ENCODE data around the gene COPA. TPM values are rescaled to one million over a fixed set of nuclear protein-coding genes. Genes with fewer than 3 reads are reported as not detected.

Gene COPA
- total RNA-seq, 6 donors from 2014 or later = 99.4 to 165 (median 141) TPM

GRCh38 chr1:160375788-160376524 lies 32.9 kb upstream of the COPA start:
- DNase-seq (no peak), ATAC-seq (ENCODE audit: low FRiP score in 2 of 2) (peak; percentile 47 to 59)
- Histone ChIP-seq H3K4me3 (no peak overlapping the region), H3K4me1 (peaks cover 9 to 15% (median 10%) of the 10 kb centered on the region in 4 donors), H3K27me3 (no peaks in the 10 kb centered on the region), H3K9me3 (no peaks in the 10 kb centered on the region), H3K27ac (peak overlapping the region in 1 of 4 donors; percentile 19), H3K36me3 (no peaks in the 10 kb centered on the region)
- WGBS, 2 donors = 9 to 19% methylated on average over 8 to 9 of the region's 9 CpGs
- TF ChIP-seq CTCF (IDR thresholded peaks at IDR 0.05) (no peak), EP300 (IDR thresholded peaks at IDR 0.05) (no peak), POLR2A (IDR thresholded peaks at IDR 0.05) (no peak), POLR2AphosphoS5 (IDR thresholded peaks at IDR 0.05) (no peak)

DNA sequence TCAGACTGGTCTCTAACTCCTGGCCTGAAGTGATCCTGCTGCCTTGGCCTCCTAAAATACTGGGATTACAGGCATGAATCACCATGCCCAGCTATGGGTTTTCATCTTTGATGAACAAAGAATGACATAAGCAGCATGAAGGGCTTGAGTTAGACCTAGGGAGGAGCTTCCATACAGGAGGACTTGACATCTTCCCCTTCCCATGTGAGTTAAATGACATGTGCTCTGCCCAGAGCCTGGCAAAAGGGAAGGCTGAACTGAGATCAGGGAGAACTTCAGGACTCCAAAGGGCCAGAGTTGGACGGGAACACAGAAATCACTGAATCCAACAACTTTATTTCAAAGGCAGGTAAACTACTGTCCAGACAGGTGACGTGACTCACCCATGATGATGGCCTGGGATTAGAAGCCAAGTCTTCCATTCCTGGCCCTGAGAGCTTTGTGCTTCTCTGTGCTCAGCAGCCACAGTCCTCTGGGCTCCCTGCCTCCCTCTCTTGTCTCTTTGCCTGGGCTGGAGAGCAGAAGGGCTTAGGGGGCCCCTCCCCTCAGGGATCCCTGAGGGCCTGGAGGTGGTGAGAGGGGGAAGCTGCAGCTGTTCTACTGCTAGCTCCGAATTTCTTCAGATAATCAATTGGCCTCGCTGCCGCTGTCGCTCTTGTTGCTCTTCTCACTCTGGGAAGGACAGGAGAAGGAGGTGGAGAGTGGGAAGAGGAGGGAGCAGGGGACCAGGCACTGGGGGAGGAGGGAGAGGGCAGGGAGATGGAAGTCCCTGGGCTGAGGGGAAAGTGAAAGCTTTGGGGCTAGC lies 31.5 kb upstream of the COPA start:
- Histone ChIP-seq H3K36me3 (no peaks in the 10 kb centered on the region), H3K4me3 (no peak overlapping the region), H3K4me1 (peaks cover 9 to 15% (median 10%) of the 10 kb centered on the region in 4 donors), H3K9me3 (no peaks in the 10 kb centered on the region), H3K27me3 (no peaks in the 10 kb centered on the region), H3K27ac (no peak overlapping the region)
- DNase-seq (no peak), ATAC-seq (ENCODE audit: low FRiP score in 2 of 2) (no peak)
- 57 to 61% methylated on average over 6 of the region's 6 CpGs for WGBS, 2 donors
- TF ChIP-seq POLR2AphosphoS5 (IDR thresholded peaks at IDR 0.05) = no peak
- TF ChIP-seq EP300 (IDR thresholded peaks at IDR 0.05) = no peak
- TF ChIP-seq POLR2A (IDR thresholded peaks at IDR 0.05) = no peak
- no peak for TF ChIP-seq CTCF (IDR thresholded peaks at IDR 0.05)

DNA sequence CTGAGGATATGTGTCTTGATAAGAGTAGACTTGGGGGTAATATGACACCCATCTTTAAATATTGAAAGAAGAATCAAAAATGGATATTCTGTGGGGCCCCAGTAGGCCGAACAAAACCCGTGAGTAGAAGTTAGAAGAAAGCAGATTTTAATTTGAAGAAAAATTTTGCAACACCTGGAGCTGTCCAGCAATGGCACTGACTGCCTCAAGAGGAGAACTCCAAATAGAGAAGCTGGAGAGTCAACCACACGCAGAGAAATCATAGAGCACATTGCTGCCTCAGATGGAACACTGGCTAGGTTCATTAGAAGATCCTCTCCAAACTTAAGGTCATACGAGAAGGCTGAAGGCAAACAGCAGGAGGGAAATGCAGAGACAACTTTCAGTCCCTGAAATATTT lies 30.6 kb upstream of the COPA start:
- no peaks in the 10 kb centered on the region for H3K27me3 ChIP-seq
- 74 to 84% methylated on average over 4 of the region's 4 CpGs for WGBS, 2 donors
- no peak overlapping the region for H3K4me3 ChIP-seq
- peaks cover 9 to 15% (median 10%) of the 10 kb centered on the region in 4 donors for H3K4me1 ChIP-seq
- no peaks in the 10 kb centered on the region for H3K36me3 ChIP-seq
- H3K9me3 ChIP-seq = no peaks in the 10 kb centered on the region
- no peak overlapping the region for H3K27ac ChIP-seq
- TF ChIP-seq EP300 (IDR thresholded peaks at IDR 0.05) = no peak
- TF ChIP-seq POLR2A (IDR thresholded peaks at IDR 0.05) = no peak
- TF ChIP-seq POLR2AphosphoS5 (IDR thresholded peaks at IDR 0.05) = no peak
- no peak for TF ChIP-seq CTCF (IDR thresholded peaks at IDR 0.05)
- DNase-seq = no peak
- no peak for ATAC-seq (ENCODE audit: low FRiP score in 2 of 2)

GRCh38 chr1:160371756-160372155 lies 28.7 kb upstream of the COPA start:
- DNase-seq (no peak), ATAC-seq (ENCODE audit: low FRiP score in 2 of 2) (no peak)
- no peaks in the 10 kb centered on the region for H3K9me3 ChIP-seq
- H3K27me3 ChIP-seq = no peaks in the 10 kb centered on the region
- TF ChIP-seq EP300 (IDR thresholded peaks at IDR 0.05) (no peak), POLR2A (IDR thresholded peaks at IDR 0.05) (no peak), POLR2AphosphoS5 (IDR thresholded peaks at IDR 0.05) (no peak), CTCF (IDR thresholded peaks at IDR 0.05) (no peak)
- no peak overlapping the region for H3K4me3 ChIP-seq
- no peaks in the 10 kb centered on the region for H3K36me3 ChIP-seq
- WGBS, 2 donors = 70% methylated on average over 4 of the region's 4 CpGs
- no peak overlapping the region for H3K27ac ChIP-seq
- peaks cover 9 to 15% (median 9%) of the 10 kb centered on the region in 4 donors for H3K4me1 ChIP-seq

All from upper lobe of left lung (tissue), 6 donors.